Effector CD4-positive, alpha-beta T cell (primary cell): ENCODE data around the gene TRAPPC12.

ENCODE experiments used
- DNase-seq: peaks from one replicate; pipeline ENCODE4 v3.0.0-alpha.2; 2020

TRAPPC12 gene

DNA sequence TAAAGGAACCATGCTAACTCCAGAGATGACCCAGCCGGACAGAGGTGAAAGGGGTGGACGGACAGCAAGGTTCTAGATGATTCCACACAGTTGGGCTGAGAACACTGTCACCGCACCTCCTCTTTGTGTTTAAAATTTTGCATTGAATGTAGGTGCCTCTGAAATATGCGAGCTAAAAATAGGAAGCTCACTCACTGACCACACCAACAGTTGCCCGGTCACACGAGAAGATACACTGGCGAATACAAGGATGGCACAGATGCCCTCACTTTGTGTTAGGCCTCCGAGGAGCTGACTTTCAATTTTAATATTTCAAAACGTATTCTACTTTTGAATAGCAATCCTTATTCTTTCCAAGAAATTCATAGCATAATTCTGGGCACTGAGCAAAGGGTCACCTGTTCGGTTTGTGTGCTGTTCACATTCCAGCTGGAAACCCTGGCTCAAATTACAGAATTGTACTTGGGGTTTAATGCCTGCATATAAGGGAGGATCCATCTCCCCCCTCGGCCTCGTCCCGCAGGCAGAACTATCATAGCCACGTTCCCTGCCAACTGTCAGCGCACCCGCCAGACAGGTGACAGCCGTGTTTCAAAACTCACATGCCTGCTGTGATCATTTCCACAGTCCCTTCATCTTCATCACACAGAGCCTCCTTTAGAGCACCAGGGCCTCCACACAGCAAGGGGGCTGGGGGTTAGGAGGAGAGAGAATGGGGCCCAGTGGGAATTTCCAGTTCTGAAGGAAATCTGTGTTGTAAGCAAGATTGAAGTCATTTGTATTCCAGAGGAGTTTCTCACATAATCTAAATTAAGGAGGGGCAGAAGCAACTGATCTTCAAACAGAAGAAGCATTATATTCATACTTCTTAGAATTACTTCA is 91.6 kb downstream of the TRAPPC12 start:
- DNase-seq = no peak

DNA sequence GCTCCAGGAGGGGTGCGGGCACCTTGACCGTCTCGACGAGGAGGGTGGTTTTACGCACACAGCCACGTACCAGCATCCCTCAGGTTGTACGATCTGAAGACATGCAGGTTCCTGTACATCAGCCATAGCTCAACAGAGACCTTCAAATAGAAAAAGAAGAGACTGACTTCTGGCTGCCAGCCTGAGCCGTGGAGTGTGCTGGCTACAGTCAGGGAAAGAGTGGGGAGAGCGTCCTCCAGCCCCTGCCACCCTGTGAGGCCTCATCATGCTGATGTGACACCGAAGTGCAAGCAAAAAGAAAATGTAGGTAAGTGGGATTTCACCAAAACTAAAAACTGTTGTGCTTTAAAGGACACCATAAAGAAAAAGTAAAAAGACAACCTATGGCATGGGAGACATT is 92.8 kb downstream of the TRAPPC12 start:
- no peak for DNase-seq

DNA sequence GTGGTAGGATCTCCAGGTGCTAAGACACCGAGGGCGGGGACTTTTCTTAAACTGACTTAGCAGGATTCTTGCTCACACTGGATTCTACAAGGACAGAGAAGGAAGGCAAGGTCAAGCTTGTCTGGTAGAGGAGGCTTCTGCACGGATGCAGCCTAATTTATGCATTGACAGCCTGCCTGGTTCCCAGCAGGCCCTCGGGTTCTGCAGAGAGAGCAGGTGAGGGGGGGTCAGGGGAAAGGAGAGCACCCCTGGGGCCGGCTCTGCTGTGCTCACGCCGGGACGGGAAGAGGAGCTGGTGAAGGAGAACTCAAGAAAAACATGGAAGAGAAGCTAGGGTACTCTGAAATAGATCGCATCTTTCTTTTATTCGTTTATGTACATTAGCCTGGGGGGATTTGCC is 93.5 kb downstream of the TRAPPC12 start:
- DNase-seq = no peak

DNA sequence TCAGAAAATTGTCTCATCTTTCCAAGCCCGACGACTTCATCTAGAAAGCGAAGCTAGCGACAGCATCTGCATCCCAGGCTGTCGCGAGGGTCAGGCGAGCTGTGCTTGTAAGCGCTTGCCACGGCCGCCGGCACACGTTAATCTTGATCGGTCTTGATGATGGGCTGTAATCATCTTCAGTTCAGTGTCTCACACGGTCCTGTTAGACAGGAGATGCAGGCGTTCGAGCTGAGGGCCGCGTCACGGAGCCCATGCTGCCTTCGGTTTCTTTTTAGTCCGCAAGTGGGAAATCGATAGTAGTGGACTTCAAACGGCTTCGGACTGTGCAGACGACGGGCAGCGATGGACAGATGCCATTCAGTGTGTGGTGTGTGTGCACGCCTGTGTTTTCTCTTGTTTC is 96.3 kb downstream of the TRAPPC12 start:
- no peak for DNase-seq

DNA sequence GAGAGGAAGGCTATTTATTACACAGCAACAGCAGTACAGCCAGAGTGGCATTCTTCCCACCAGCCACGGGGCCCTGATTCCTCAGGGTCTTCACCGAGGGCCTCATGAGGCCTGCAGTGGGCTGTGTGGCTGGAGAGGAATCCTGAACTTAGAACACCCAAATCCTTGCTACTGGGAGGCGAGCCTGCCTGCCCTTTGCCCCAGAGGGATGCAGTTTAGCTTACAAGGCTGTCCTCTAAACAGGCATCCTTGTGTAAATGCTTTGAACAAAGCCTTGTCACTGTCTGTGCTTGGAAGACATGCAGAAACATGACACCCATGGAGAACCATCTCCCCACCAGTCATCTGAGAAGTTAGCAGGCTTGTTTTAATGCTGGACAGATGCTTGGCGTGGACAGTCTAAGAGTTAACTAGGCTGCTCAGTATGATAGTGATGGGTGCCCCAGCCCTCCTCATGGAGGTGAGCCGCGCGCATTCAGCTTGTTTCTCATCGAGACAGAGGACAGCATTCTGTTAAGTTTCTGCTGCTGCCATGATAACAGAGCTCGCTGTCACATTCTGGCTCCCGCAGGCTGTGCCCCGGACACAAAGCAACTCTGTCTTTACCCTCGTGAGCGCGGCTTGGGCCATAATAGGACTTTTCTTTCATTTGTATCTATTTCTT is 97.0 kb downstream of the TRAPPC12 start:
- no peak for DNase-seq

DNA sequence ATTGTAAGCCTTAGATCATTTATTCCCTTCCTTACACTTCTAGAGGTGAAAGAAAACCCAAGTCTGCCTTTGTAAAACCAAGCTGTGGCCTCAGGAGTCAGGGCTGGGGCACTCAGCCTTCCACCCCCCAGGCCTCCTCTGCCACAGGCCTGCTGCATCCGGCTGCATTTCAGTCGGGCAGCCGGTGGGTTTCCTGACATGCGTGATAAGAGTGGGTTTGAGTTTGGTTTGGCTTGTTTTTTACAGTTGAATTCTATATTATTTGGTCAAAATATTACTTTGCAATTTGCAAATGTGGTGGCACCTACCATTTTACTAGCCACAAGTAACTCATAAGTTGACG is 97.5 kb downstream of the TRAPPC12 start:
- no peak for DNase-seq

DNA sequence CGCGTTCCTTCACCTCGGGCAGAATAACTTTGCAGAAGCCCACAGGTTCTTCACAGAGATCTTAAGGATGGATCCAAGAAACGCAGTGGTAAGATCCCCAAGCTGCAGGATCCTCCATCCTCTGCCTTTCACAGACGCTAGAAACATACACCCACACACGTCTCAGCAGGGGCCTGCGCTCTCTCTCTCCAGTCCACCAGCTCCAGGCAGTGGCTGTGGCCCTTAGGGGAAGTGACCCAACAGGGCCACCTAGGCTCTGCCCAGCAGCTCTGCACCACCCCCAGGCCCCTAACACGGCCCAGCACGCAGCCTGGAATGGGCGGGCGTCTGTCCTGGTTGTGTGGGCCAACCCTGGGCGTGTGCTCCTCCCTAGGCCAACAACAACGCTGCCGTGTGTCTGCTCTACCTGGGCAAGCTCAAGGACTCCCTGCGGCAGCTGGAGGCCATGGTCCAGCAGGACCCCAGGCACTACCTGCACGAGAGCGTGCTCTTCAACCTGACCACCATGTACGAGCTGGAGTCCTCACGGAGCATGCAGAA is 99.4 kb downstream of the TRAPPC12 start:
- DNase-seq = no peak

DNA sequence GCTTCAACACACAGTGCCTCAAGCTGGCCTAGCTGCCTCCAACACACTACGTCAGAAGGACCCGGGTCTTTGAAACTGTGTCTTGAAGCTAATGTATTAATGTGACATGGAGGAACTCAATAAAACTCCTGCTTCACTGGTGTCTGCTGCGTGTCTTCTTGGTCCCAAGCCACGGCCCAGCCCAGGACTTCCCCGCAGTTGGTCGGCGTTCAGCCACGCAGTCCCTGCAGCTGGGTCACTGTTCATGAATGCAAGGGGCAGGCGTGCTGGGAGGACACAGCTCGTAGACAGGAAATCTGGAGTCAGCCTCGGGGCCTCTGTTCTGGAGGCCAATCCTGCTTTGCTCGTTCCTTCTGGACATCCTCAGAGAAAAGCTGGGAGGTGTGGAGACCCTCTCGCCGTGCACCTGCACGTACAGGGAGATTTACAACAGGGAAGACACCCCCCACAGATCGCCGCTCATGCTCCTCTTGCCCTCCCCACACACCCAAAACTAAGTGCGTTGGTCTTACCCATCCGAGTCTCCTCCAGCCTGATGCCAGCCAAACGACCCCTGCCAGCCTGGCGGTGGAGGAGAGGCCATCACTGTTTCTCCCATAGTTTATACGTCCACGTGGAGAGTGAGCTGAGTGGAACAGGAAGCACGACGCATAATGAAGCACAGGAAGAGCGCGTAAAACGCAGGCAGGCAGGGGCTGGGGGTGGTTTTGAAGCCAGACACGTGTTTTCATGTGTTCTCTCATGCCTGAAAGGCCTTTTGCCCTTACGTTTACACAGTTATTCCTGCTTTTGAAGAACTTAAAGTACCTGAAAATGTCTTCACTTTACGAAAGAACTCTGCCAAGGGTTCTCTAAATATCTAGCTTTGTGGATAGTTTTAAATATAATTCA is 100.2 kb downstream of the TRAPPC12 start:
- DNase-seq = no peak

DNA sequence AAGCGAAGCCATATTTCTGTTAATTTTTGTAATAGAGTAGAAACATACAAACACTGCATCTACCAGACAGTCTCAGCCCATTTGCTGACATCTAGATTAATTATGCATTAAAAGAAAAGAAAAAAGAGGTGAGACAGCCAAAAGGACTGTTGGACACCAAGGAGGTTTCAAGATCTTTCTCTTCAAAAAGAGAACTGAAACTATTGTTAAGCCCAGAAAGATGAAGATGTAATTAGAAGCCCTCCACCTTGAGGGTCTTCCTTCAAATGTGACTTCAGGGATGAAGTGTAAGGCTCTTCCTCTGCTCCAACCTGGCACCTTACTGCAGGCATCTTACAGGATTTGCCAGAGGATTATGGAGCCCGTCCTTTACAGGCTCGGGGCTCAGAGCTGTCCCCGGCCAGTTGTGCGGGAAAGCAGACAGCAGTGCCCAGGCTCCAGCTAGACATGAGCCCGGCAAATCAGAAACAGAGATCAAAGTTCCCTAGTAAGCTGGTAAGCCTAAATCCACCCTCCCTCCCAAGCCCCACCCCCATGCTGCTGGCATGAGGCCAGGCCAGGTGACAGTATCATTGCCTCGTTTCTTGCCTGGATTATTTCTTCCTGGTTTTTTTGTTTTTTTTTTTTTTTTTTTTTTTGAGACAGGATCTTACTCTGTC is 101.0 kb downstream of the TRAPPC12 start:
- DNase-seq = no peak

DNA sequence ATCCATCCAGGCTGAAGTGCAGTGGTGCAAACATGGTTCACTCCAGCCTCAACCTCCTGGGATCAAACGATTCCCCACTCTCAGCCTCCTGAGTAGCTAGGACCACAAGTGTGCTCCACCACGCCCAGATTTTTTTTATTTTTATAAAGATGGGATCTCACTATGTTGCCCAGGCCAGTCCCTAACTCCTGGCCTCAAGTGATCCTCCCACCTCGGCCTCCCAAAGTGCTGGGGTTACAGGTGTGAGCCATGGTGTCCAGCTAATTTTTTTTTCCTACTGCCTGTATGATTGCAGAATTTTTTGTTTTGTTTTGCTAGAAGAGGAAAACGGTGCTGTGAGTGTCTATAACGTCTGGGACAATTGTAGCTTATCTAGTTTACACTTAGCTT is 101.5 kb downstream of the TRAPPC12 start:
- DNase-seq = no peak

DNA sequence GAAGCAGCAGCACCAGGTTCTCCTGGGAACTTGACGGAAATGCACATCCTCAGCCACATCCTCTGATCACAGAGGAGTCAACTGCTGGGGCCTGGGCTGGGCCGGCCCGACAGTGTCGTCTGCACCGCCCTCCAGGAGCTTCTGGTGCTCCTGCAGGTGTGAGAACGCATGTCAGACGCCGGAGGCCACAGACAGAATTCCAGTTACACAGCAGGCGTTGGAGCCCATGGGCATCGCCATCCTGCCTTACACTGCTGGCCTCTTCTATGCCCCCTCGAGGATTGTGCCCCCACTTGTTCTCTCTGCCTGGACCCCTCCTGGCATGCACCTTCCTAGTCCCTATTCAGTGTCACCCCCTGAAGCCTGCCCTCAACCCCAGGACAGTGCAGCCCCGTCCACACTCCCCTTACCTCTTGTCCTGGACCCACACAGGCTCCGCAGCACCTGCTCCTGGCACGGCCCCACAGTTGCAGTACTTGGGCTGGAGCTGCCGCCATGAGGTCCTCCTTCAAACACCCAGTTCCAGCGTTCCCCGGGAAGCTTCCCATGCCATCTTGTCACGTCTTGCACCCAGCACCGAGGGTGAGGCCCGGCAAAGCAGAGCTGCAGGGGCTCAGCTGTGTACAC is 102.4 kb downstream of the TRAPPC12 start:
- no peak for DNase-seq

DNA sequence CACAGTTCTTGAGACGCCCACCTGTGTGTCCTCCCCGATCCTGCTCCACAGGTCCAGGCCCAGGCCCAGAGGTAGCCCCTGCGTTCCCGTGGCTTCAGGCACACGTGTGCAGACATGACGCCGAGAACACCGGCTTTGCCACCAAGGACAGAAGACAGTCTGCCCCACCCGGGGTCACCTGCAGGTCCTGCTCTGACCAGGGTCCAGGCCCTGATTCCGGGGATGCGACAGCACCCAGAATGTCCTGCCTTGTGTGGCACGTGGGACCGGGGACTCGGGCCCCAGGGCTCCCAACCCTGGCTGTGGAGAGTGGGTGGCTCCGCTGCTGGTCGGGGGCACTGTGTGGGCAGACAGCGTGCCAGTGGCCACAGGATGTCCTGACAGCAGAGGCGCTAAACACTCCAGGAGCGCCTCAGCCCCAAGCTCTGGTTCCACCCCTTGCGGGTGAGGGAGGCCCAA is 102.9 kb downstream of the TRAPPC12 start:
- no peak for DNase-seq

DNA sequence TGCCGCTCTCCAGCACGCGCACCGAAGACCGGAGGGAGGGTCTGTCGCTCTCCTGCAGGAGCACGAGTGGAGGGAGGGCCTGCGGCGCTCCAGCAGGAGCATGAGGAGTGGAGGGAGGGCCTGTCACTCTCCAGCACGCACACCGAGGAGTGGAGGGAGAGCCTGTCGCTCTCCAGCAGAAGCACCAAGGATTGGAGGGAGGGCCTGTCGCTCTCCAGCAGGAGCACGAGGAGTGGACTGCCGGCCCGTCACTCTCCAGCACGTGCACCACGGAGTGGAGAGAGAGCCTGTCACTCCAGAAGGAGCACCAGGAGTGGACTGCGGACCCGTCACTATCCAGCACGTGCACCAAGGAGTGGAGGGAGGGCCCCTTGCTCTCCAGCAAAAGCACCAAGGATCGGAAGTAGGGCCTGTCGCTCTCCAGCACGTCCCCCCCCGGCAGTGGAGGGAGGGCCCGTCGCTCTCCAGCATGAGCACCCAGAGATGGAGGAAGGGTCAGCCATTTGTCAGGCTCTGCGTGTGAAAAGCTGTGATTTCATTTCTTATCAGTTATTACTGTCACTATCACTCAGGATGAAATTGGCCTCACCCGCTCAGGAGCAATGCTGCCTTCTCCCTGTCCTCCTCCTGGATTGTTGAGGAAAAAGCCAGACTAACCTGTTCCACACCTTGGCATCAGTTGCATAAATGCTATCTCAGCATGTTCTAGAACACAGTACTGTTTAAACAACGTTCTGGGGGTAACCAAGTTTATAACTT is 103.9 kb downstream of the TRAPPC12 start:
- DNase-seq = no peak

DNA sequence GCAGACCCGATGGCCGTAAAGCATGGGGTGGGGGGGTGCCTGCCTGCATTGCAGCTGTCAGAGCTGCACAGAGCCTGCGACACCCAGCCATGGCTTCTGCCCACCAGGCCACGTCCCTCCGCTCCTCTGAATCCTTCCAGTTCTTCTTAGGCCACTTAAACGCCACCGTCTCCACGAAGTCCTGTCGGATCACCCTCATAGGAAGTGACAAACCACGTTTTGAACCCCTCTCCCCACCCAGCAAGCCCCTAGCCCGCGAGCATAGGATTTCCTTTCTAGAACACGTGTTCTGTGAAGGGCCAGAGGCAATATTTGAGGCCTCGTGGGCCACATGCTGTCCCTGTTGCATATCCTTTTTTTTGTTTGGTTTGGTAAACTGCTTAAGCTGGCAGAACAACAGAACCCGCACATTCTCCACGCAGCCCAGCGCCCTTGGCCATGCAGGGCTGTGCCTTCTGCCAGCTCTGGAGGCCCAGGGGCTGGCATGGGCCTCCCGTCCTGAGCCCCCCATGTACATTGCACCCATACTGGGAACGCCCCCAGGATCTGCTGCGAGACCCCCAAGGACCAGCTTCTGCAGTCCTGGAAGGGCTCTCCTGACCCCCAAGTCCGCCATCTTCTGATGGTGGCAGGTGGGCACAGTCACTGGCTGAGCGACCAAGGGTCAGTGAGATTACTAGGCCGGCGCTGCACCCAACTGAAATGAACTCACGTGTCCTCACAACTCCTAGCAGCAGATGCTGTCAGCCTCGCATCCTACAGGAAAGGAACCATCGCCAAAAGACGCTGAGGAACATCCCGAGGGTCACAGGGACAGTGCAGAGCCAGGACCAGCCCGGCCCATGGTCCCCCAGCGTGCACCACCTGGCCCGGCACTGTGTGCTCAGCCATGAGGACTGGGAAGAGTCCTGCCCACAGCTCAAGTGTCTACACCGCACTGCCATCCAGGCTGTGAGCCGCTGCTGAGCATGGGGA is 104.8 kb downstream of the TRAPPC12 start:
- DNase-seq = no peak

DNA sequence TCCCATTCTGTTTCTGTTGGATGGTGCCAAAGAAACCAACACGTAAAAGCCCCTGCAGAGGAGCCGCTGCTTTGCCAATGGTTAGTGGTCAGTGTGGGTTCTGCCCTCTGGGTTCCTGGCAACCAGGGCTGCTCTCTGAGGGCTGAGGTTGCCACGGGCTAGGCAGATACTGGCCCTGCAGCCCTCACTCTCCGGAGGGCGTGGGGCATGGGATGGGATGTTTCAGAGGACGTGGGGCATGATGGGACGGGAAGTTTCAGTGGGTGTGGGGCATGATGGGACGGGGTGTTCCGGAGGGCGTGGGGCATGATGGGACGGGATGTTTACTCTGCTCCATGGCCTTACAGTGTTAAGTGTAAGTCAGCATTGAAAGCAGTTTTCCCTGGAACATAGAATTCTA is 105.7 kb downstream of the TRAPPC12 start:
- no peak for DNase-seq

DNA sequence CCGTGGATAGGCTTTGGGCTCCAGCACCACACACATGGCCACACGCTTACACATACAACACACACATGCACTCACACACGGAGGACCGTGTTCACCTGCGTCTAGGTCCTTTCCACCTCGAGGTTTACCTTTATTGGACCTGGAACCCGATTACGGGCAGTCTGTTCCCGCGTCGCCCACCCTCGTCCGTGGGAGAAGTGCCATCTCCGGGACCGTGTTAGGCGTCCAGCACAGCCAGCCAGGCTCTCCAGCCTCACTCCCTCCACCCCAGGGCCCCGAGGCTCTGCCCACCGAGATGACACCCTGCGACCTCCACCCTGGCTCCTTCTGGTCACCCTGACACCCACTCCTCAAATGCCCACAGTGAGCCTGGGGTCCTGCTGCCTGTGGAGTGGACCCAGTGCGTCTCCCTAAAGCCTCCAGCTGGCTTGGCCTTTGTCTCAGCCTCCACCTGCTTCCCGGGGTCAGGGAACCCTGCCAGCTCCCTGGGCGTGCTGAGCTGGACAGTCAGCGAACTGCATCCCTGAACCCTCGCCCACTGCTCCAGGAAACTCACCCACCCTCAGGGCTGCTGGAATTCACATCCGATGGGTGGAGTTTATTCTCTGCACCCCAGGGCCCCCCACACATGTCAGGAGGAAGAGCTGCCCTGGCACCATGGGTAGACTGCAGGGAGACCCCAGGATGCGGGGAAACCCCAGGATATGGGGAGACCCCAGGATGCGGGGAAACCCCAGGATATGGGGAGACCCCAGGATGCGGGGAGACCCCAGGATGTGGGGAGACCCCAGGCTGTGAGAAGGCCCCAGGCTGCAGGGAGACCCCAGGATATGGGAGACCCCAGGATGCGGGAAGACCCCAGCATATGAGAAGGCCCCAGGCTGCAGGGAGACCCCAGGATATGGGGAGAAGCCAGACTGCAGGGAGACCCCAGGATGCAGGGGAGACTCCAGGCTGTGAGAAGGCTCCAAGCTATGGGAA is 106.8 kb downstream of the TRAPPC12 start:
- DNase-seq = no peak

DNA sequence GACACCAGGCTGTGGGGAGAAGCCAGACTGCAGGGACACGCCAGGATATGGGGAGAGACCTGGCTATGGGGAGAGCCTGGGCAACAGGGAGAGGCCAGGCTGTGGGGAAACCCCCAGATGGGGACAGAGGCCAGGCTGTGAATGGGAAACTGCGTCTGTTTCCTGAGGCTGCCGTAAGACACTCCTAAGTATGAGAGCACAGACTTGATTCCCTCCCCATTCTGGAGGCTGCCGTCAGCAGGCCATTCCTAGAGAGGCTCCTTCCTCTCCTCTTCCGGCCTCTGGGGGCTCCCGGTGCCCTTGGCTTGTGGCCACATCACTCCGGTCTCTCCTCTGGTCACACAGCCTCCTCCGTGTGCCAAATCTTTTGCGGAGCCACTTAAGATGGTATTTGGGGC is 107.5 kb downstream of the TRAPPC12 start:
- DNase-seq = no peak

DNA sequence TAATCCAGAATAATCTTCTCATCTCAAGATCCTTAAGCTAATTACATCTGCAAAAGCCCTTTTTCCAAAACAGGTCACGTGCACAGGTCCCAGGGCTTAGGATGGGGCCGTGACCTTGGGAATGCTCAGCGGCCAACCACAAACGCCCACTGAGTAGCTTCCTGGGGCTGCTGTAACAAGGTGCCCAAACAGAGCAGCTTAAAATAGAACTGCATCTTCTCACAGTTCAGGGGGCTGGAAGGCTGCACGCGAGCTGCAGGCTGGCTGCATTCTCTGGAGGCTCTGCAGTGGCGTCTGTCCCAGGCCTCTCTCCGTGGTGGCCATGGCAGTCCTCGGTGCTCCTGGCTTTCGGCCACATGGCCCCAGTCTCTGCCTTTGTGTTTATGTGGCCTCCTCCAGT is 107.9 kb downstream of the TRAPPC12 start:
- no peak for DNase-seq

DNA sequence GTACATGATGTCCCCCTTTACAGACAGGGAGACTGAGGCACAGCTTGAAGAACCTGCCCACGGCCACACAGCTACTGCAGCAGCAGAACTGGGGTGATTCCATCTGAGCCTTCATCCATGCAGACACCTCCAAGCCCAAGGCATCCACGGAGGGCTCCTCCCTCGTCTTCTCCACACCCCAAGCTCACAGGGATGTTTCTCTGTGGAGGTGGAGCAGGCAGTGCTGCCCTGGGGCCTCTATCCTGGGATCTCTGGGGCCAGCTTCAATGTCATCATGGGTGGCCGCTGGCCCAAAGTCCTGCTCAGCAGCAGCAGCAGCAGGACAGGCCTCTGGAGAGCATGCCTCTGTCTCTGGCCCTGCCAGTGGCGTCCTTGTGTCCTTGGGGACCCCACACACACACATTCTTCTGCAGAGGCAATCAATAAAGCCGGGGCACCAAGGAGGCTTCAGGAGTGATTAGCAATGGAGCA is 108.6 kb downstream of the TRAPPC12 start:
- DNase-seq = no peak
